ENCODE measurements around the gene PON2. TPM values are rescaled to one million over a fixed set of nuclear protein-coding genes. Genes with fewer than 3 reads are reported as not detected.

PON2 gene
- total and polyA plus RNA-seq, 2 of the 13 experiments (the other 11 are each of a cell fraction or from before 2014, with no cell fraction given), result 202 to 217 TPM

DNA sequence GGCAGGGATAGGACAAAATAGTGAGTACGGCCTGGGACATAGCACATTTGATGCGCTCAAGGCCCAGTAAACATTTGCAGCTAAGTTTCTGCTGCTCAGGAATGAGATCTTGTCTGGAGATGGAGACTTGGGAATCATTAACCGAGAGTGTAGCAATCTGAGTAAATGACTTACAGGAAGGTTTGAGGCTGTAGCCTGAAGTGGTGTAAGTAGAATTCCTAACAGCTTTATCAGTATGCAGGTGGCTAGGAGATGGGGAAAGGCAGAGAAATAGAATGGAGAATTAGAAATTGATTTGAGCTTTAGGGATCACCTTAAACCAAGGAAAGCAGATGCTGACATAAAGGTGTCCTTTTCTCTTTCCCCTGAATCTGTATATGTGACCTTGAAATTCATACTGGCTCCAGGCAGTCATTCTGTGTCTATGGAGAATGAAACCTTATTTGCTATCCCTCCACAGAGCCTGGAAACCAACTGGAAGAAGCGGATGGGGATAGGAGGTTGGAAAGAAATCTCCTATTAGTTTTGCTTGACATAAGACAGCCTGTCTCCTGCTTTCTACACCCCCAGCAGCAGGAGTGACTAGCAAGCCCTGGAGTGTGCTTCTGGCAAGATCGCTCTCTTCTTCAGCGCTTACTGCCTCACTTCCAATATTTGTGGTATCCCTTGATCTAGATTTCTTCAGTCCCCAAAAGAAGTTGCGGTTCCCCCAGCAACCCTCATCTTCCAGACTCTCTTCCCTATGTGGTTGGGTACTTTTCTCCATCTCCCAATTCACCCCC is 6.4 kb upstream of the PON2 start (continued):
- TF ChIP-seq ZFYVE20 (CRISPR knock-in tag; IDR thresholded peaks at IDR 0.05; ENCODE audit: borderline replicate concordance, low read depth), result no peak
- TF ChIP-seq DNMT3B (CRISPR knock-in tag; conservative IDR thresholded peaks at IDR 0.05), result no peak
- no peak for TF ChIP-seq SMAD1 (CRISPR knock-in tag; IDR thresholded peaks at IDR 0.05; ENCODE audit: borderline replicate concordance, low read depth)
- no peak; the same call in 1 of the 2 replicates for TF ChIP-seq HMG20B (CRISPR knock-in tag; conservative IDR thresholded peaks at IDR 0.05)
- TF ChIP-seq FIP1L1 (IDR thresholded peaks at IDR 0.05; ENCODE audit: borderline replicate concordance, insufficient read depth, low read depth, low read length), result no peak

DNA sequence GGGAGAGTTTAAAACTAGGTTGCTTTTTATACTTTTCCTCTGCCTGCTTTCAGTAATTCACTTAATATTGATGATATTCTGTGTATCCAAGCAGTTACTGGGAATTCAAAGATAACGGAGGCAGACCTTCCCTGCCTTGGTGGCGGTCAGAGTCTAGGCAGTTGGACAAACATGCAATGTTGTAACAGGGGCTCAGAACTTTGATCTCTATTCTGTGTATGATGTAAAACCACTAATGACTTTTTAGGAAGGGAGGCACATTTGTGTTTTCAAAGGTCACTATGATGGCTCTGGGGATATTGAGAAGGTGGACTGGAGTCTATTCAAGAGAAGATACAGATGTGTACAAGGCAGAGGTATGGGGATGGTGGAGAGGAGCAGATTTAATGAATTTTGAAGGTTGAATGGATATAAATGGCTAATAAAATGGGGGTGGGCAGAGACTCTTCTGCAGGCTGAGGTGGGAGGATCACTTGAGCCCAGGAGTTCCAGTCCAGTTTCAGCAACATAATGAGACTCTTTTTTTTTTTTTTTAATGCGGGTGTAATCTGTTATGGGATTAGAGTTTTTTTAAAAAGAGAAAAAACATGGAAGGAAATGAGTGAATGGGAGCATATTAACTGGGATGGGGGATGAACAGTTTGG is 5.7 kb upstream of the PON2 start:
- POLR2A ChIA-PET, result interaction anchor here (0.8 to 2.1 kb wide), 11 partner anchors 8 to 117 kb away, joined by 3 to 19 read pairs (median 4); partner anchors contain the start of gene PON3
- FAIRE-seq (peak; percentile 85), DNase-seq (ENCODE audit: low spot score) (peak; percentile 97), ATAC-seq (peak; percentile 87)
- peak overlapping the region; percentile 71 for H3K4me2 ChIP-seq (ENCODE audit: low read depth, low read length)
- no peaks in the 10 kb centered on the region for H3K79me2 ChIP-seq (ENCODE audit: insufficient read depth, low read length)
- CTCF ChIA-PET (ENCODE audit: low intra/inter-chr PET ratio, low total read pairs), result interaction anchor here (1.0 kb wide), 1 partner anchor 38 kb away, joined by 3 read pairs; no protein-coding TSS in a partner anchor
- peak overlapping the region; percentile 74 for H3K27ac ChIP-seq (ENCODE audit: extremely low read length, insufficient read depth, low read length)
- no peaks in the 10 kb centered on the region; the same call in 1 of the 2 replicates for H4K20me1 ChIP-seq (ENCODE audit: insufficient read depth, low read length)
- peak overlapping the region in 2 of 3 experiments; percentile 14 to 35; a peak in 2 of 6 replicates for H3K4me3 ChIP-seq (replicated peaks in 1 of 3; ENCODE audit: insufficient read depth in 1 of 3, low read depth in 2 of 3, low read length in 3 of 3)
- H3K27me3 ChIP-seq (ENCODE audit: control insufficient read depth in 1 of 2, insufficient read depth in 2 of 2, low read length in 2 of 2), result no peaks in the 10 kb centered on the region
- peaks cover 96% of the 10 kb centered on the region for H3K4me1 ChIP-seq (ENCODE audit: insufficient read depth, low read length)
- H3K9me3 ChIP-seq (ENCODE audit: low read length), result no peaks in the 10 kb centered on the region
- 2% methylated on average over 3 of the region's 3 CpGs for WGBS (ENCODE audit: low lambda C conversion rate)
- H3K36me3 ChIP-seq (replicated peaks in 1 of 2; ENCODE audit: control insufficient read depth in 1 of 2, insufficient read depth in 2 of 2, low read length in 2 of 2), result no peaks in the 10 kb centered on the region
- intact Hi-C loops (cut with micrococcal nuclease; ENCODE audit: unreplicated experiment), result loop anchor here (2.0 kb wide), 2 partner anchors 30 to 44 kb away; partner anchors contain the start of gene PON3
- H2AFZ ChIP-seq (ENCODE audit: low read length), result no peak overlapping the region
- BruUV-seq (replicated peaks), result no TSS peak
- in situ Hi-C loops (cut with HindIII; ENCODE audit: extremely low pct_ligation_motif_present, low pct_unique_long_range_greater_than_20kb), result loop anchor here (5.0 kb wide), 1 partner anchor 37 kb away; no protein-coding TSS in a partner anchor
- no peak overlapping the region for H3K9ac ChIP-seq (ENCODE audit: insufficient read depth, low read depth, low read length)
- TF ChIP-seq, protein P1, sequence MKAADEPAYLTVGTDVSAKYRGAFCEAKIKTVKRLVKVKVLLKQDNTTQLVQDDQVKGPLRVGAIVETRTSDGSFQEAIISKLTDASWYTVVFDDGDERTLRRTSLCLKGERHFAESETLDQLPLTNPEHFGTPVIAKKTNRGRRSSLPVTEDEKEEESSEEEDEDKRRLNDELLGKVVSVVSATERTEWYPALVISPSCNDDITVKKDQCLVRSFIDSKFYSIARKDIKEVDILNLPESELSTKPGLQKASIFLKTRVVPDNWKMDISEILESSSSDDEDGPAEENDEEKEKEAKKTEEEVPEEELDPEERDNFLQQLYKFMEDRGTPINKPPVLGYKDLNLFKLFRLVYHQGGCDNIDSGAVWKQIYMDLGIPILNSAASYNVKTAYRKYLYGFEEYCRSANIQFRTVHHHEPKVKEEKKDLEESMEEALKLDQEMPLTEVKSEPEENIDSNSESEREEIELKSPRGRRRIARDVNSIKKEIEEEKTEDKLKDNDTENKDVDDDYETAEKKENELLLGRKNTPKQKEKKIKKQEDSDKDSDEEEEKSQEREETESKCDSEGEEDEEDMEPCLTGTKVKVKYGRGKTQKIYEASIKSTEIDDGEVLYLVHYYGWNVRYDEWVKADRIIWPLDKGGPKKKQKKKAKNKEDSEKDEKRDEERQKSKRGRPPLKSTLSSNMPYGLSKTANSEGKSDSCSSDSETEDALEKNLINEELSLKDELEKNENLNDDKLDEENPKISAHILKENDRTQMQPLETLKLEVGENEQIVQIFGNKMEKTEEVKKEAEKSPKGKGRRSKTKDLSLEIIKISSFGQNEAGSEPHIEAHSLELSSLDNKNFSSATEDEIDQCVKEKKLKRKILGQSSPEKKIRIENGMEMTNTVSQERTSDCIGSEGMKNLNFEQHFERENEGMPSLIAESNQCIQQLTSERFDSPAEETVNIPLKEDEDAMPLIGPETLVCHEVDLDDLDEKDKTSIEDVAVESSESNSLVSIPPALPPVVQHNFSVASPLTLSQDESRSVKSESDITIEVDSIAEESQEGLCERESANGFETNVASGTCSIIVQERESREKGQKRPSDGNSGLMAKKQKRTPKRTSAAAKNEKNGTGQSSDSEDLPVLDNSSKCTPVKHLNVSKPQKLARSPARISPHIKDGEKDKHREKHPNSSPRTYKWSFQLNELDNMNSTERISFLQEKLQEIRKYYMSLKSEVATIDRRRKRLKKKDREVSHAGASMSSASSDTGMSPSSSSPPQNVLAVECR (CRISPR knock-in tag; IDR thresholded peaks at IDR 0.05; ENCODE audit: borderline replicate concordance), result peak; percentile 14; the same call in 1 of the 2 replicates
- TF ChIP-seq, protein P2, sequence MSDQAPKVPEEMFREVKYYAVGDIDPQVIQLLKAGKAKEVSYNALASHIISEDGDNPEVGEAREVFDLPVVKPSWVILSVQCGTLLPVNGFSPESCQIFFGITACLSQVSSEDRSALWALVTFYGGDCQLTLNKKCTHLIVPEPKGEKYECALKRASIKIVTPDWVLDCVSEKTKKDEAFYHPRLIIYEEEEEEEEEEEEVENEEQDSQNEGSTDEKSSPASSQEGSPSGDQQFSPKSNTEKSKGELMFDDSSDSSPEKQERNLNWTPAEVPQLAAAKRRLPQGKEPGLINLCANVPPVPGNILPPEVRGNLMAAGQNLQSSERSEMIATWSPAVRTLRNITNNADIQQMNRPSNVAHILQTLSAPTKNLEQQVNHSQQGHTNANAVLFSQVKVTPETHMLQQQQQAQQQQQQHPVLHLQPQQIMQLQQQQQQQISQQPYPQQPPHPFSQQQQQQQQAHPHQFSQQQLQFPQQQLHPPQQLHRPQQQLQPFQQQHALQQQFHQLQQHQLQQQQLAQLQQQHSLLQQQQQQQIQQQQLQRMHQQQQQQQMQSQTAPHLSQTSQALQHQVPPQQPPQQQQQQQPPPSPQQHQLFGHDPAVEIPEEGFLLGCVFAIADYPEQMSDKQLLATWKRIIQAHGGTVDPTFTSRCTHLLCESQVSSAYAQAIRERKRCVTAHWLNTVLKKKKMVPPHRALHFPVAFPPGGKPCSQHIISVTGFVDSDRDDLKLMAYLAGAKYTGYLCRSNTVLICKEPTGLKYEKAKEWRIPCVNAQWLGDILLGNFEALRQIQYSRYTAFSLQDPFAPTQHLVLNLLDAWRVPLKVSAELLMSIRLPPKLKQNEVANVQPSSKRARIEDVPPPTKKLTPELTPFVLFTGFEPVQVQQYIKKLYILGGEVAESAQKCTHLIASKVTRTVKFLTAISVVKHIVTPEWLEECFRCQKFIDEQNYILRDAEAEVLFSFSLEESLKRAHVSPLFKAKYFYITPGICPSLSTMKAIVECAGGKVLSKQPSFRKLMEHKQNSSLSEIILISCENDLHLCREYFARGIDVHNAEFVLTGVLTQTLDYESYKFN (CRISPR knock-in tag; conservative IDR thresholded peaks at IDR 0.05), result peak; percentile 98
- TF ChIP-seq ZNF564 (CRISPR knock-in tag; IDR thresholded peaks at IDR 0.05) (no peak), NR2F2 (IDR thresholded peaks at IDR 0.05; ENCODE audit: borderline replicate concordance, low read depth) (peak; percentile 88; the same call in 1 of the 2 replicates), SALL1 (CRISPR knock-in tag; IDR thresholded peaks at IDR 0.05) (peak; percentile 95; the same call in 1 of the 2 replicates)

Data from HepG2 (cell line).